ENCODE results near the gene CTXN2.

The CTXN2 gene

DNA sequence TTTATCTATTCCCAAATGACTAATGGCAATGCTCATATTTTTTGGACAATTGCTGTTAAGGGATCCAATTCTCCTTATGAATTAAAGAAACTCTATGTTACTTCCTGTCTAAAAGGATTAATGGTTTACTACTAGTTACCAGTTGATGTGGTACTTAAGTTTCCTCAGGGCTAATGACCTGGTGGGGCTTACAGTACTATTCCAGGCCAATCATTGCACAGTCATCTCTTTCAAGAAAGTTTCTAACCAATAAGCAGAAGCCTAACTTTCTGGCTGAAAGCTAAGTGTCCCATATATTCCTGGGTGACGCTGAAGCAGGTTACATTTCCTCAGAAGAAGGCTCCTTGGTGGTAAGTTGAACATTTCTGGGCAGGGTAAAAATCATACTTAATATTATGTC, 14.5 kb downstream of the CTXN2 start, which contains the start of gene SLC12A1:
TSS of gene SLC12A1 (plus strand) at position 322 of the 400 bp plus-strand sequence. CDS start 1,418 bp downstream, outside the sequence.
- DNase-seq = no peak
- in situ Hi-C loops (cut with MboI; ENCODE audit: low pct_unique_long_range_greater_than_20kb, low sequenced_read_pairs) = no loop called here

DNA sequence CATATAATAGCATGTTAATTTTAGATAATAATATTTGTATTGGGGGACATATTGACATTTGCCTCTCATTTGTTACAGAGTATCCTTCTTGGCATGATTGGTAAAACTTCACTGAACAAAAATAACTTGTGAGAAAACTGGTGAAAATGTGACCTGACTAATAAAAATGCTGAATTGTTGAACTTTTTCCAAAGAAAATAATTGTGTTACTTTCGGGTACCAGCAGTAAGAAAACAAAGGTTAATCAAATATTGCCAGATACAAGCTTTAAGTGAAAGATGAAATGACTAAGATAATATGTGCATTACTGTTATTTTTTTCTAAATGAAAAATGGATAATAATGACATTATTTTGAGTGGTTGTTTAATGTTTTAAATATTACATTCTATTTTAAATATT, 29.8 kb downstream of the CTXN2 start:
- in situ Hi-C loops (cut with MboI; ENCODE audit: low pct_unique_long_range_greater_than_20kb, low sequenced_read_pairs) = no loop called here
- no peak for DNase-seq

DNA sequence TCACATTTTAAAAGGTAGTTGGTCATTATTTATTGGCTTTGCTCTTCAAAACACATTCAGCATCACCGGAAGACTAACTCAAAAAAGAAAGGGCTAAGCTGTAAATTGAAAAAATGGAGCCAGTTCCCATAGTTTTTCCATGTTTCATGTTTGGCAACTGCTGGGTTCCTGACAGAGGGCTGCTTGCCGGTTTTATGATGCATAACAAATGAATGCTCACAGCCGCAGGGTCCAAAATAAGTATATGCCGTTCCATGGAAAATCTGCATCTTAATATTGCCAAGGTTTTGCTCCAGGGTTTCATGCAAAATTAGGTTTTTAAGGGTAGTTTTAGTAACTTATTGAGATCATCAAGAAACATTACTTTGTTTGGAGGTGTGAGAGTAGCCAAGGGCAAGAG, 30.4 kb downstream of the CTXN2 start:
- DNase-seq = no peak
- in situ Hi-C loops (cut with MboI; ENCODE audit: low pct_unique_long_range_greater_than_20kb, low sequenced_read_pairs) = no loop called here

DNA sequence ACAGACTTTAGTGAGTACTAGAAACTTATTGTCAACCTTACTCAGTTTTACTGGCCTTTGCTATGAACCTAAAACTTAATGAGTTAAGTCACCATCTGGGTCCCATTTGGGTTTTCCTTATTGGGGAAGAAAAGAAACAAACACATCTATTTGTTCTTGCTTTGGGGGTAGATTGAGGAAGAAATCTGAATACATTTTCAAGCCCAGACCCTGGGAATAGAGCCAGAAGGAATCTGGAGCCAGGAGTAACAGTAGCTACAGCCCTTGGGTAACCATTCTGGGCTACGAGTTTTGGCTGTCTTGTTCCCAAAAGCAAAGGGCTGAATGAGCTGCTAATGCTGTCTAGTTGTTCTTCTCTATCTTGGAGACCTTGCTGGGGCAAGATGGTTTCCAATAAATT, 31.2 kb downstream of the CTXN2 start:
- in situ Hi-C loops (cut with MboI; ENCODE audit: low pct_unique_long_range_greater_than_20kb, low sequenced_read_pairs) = no loop called here
- no peak for DNase-seq

DNA sequence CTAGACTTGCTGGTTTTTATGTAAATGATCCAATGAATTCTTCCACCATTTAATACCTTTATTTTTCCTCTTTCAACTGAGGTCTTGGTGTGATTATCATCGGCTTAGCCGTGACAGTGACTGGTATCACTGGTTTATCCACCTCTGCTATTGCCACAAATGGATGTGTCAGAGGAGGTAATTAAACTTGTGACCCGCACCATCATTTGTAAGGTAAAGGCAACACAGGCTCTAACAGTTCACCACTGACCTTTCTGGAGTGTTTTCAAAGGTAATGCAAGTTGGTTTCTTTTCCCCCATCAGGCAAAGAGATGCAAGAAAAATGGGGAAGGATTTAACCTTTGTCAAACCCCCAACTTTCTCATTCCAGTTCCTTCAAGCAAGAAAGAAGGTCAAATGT, 34.3 kb downstream of the CTXN2 start:
- no peak for DNase-seq
- in situ Hi-C loops (cut with MboI; ENCODE audit: low pct_unique_long_range_greater_than_20kb, low sequenced_read_pairs) = no loop called here

DNA sequence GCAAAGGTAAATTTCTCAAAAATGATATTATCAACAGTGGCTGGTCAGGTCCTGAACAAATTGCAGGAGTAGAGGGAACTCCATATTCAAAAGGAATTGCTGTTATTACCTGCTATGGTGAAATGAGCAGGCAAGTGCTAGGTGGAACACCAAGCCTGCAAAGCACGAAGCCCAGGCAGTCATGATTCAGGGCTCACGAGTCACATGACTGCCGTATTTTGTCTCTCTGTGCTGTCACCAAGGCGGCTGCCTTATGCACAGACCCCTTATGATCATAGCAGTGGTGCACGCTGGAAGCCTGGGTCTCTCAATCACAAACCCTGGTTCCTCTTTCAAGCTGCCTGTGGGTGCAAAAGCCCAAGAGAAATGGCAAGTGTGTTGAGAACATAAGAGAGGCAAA, 39.0 kb downstream of the CTXN2 start:
- in situ Hi-C loops (cut with MboI; ENCODE audit: low pct_unique_long_range_greater_than_20kb, low sequenced_read_pairs) = no loop called here
- DNase-seq = no peak

DNA sequence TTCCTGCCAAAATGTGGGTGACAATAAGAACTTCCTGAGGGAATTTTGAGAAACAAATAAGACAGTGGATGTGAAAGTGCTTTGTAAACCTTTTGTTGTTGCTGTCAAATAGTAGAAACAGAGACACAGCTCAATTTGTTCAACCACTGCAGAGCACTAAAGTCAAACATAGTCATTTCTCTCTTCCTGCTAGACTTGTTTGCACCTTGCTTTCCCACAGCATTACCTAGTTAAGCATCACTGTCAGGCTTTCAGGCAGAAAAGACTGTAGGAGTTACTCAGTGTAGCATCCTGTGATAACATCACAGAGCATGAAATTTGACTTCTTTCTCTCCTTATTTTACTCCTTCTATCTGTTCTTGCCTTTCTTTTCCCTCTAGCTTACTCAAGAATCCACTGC, 41.8 kb downstream of the CTXN2 start:
- DNase-seq = no peak
- in situ Hi-C loops (cut with MboI; ENCODE audit: low pct_unique_long_range_greater_than_20kb, low sequenced_read_pairs) = no loop called here

DNA sequence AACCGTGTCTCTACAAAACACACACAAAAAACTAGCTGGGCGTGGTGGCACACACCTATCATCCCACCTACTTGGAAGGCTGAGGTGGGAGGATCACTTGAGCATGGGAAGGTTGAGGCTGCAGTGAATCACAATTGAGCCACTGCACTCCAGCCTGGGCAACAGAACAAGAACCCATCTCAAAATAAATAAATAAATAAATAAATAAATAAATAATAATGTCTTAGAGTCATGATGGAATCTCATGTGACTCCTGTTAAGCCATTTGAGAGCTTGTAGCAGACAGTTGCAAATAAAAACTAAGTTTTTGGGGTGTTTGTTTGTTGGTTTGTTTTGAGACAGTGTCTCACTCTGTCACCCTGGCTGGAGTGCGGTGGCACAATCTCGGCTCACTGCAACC, 47.9 kb downstream of the CTXN2 start:
- in situ Hi-C loops (cut with MboI; ENCODE audit: low pct_unique_long_range_greater_than_20kb, low sequenced_read_pairs) = no loop called here
- no peak for DNase-seq

DNA sequence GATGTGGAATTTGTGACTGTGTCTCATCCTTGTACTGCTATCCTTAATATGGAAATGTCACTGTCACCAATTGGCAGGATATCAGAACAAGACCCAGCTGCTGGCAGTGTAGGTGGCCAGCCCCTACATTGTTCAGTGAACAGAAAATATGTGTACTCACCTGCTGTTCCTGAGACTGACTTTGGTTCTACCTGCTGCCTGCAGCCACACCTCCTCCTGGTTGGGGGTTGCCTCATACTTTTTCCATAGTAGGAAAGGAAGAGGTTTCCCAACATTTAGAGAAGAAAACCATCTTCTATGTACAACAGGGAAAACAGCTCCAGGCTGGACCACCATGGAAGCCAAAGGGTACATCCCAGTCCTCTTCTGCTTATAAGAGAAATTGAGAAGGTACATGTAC, 50.5 kb downstream of the CTXN2 start:
- in situ Hi-C loops (cut with MboI; ENCODE audit: low pct_unique_long_range_greater_than_20kb, low sequenced_read_pairs) = no loop called here
- no peak for DNase-seq

DNA sequence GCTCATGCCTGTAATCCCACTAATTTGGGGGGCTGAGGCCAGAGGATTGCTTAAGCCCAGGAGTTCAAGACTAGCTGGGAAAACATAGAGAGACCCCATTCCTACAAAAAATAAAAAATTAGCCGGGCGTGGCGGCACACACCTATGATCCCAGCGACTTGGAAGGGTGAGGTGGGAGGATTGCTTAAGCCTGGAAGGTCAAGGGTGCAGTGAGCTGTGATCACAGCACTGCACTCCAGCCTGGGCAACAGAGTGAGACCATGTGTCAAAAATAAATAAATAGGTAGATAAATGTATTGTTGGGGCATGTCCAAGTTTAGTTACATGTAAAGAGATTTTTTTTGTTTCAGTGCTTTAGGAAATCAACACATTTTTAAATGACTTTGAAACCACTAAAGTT, 51.1 kb downstream of the CTXN2 start:
- no peak for DNase-seq
- in situ Hi-C loops (cut with MboI; ENCODE audit: low pct_unique_long_range_greater_than_20kb, low sequenced_read_pairs) = no loop called here

DNA sequence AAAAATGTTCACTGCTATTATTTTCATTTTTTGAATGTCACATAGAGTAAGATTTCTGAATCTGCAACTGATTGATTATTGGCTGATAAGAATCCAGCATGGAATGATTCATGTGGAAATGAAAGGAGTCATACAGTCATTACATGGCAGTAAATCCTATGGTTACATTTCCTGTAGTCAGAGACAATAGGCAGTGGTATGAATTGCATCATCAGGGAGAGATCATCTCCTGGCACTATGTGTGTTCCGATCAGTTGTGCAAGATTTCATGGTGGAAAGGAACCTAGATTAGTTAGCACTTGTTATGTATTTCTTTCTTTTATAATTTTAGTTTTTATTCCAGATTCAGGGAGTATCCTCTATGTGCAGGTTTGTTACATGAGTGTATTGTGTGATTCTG, 53.5 kb downstream of the CTXN2 start:
- in situ Hi-C loops (cut with MboI; ENCODE audit: low pct_unique_long_range_greater_than_20kb, low sequenced_read_pairs) = no loop called here
- no peak for DNase-seq

DNA sequence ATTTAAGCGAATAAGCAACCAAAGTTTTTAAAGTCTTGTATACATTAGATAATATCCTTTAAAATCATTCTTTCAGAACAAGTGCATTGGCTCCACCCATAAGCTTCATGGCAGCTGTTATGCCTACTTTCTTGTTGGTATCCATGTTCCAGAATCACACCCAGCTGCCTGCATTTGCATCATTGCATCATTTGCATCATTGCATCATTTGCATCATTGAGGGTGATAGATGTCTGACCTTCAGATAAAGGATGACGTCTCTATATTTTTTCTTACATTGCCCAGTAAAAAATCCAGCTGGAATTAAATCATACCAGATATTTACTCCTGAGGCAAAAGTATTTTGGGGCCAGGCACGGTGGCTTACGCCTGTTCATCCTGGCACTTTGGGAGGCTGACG, 56.9 kb downstream of the CTXN2 start:
- in situ Hi-C loops (cut with MboI; ENCODE audit: low pct_unique_long_range_greater_than_20kb, low sequenced_read_pairs) = no loop called here
- DNase-seq = no peak

DNA sequence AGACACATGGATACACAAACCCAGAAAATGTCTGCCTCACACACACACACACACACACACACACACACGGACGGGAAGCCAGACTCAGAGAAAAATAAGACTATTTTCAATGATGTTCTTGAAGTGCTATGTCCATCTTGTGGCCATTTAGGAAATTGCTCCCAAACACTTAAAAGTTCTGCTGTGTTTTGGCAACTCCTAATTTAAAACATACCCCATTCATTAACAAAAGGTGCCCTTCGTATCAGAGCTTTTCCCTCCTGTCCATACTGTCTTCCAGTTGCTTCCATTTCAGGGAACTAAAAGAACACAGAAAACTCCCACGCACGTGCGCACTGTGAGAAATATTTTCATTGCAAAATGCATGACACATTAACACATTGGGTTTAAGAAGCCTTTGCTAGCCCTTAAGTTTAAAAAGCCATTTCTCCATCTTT, 59.2 kb downstream of the CTXN2 start:
- in situ Hi-C loops (cut with MboI; ENCODE audit: low pct_unique_long_range_greater_than_20kb, low sequenced_read_pairs) = no loop called here
- peak; percentile 67 for DNase-seq

DNA sequence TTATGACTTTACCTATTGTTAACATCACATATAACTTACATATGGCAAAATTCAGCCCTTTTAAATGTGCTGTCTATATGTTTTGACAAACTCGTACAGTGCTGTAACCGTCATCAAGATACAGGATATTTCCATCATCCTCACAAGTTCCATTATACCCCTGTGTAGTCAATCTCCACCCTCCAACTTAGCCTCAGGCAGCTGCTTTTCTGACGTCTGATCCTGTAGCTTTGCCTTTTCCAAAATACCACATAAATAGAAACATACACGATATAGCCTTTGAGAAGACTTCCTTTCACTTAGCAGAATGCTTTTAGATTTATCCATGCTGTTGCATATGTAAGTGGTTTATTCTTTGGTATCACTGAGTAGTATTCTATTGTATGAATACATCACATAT, 61.7 kb downstream of the CTXN2 start:
- in situ Hi-C loops (cut with MboI; ENCODE audit: low pct_unique_long_range_greater_than_20kb, low sequenced_read_pairs) = no loop called here
- DNase-seq = no peak
